Stimulated activated CD4-positive, alpha-beta T cell treated with anti-CD3 and anti-CD28 coated beads, Interleukin-4, amount 100 ng/mL, for 24 hours (primary cell): ENCODE data around the gene TTYH2.
"Not testable (repeated sequence)": the region's sequence is repeated elsewhere in the genome, so short reads cannot be mapped to it uniquely, and the experiment has no call there.

Source experiments
- DNase-seq: peaks from one replicate; pipeline ENCODE4 v3.0.0-alpha.2; 2020

TTYH2 gene

DNA sequence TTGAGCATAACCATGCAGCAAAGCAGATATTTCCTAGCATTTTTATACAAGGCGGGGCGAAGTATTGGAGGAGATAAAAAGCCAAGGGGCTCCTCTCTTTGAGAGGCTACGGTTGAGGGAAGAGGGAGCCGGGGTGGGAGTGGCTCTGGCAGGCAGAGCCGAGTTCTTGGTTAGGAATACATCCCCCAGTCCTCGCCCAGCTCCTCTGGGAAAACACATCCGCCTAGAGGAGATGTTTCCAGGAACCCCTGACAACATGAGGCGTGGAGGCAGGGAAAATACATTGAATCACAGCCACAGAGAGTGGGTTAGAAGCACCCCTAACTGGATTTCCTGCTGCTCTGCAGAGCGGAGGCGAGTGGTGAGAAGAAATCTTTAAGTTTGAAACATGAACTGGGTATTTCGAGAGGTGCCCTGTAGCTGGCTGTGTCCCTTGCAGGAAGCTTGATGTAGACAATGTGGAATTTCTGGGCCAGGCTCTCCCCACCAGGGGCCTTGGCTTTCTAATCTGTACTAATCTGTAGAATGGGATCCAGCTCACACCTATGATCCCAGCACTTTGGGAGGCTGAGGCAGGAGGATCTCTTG lies 27.3 kb downstream of the TTYH2 start:
- no peak for DNase-seq

DNA sequence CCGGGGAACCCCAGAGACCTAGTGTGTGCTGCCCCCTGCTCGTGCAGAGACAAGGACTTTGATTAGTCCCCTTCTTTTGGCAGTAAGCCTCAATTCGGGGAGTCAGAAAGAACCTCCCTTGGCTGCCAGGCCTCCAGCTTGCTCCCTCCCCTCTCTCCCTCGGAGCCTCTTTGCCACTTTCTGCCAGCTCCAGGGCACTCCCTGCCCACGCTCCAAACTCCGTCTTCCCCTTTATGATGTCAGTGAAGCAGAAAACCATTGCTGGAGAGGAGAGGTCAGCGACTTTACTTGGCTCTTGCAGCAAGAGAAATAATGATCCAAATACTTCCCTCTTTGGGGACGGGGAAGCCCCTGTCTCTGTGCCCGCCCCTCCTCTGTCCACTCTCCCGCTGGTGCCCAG lies 28.1 kb downstream of the TTYH2 start:
- no peak for DNase-seq

DNA sequence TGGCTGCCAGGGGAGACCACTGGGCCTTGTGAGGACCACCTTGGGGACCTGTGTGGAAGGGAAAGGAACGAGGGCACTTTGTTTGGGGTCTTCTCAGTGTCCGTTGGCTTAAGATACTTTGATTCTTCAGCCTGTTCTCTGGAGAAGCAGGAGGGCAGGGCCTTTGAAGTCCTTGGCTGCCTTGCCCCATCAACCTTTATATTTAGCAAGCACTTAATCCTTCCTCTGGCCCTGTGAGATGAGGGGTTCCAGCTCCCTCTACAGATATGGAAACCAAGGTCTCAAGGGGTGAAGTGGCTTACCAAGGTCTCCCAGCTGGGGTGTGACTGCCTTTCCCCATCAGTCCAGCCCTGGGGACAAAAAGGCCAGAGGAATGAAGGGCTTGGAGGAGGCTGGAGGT lies 28.5 kb downstream of the TTYH2 start:
- DNase-seq, result no peak

DNA sequence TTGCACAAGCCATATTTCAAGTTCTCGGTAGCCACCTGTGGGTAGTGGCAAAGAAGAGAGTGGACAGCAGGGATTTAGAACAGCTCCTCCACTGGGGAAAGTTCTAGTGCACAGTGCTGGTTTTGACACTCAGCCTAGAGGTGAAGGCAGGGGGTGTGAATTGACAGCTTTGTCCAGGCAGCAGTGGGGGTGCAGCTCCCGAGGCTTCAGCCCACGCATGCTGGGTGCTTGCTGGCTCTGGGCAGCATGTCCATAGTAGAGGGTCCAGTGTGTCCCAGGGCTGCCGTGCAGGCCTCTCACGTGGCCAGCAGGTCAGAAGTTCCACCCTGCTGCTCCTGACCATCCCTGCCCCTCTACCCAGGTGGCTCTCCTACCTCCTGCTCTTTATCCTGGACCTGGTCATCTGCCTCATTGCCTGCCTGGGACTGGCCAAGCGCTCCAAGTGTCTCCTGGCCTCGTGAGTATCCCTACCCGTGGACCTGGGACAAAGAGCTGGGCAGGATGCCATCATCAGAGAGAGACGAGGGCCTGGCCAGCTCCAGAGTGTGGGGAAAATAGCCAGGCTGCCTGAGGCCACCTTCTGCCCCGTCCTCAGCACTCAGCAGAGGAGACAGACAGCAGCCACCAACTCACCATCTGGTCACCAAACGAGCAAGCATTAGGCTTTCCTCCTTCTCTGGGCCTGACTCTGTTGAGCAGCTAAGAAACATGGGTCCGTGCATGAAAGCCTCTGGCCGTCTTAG lies 29.8 kb downstream of the TTYH2 start:
- no peak for DNase-seq

DNA sequence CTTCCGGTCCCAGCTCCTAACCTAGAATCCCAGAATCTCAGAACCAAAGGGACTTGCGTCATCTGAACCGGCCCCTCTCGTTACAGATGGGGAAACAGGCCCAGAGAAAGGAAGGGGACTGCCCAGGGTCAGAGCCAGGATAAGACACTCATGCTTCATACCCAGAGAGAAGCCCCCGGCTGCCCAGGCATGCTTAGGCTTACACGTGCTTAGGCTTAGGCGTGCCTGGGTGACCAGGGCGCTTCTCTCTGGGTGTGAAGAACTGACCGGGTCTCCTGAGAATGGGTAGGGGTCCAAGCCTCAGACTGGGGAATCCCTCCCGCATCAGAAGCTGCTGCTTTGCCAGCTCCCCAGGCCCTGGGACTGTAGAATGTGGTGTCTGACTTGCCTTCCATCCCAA lies 30.8 kb downstream of the TTYH2 start:
- DNase-seq, result no peak

DNA sequence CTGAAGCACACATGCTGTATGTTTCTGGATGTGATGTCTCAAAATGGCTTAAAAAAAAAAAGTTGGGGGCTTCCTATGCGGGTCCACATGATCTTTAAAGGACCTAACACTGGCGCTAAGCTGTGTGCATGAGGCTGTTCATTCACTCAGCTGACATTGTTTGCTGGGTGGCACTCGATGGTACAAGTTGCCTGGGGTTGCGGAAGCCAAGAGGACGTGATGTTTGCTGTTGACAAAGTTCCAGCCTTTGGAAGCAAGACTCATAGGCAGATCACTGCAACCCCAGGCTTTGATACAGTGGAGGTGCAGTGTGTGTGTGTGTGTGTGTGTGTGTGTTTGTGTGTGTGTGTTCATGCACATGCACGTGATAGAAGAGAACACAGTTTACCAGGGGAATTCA lies 31.2 kb downstream of the TTYH2 start:
- DNase-seq, result no peak

DNA sequence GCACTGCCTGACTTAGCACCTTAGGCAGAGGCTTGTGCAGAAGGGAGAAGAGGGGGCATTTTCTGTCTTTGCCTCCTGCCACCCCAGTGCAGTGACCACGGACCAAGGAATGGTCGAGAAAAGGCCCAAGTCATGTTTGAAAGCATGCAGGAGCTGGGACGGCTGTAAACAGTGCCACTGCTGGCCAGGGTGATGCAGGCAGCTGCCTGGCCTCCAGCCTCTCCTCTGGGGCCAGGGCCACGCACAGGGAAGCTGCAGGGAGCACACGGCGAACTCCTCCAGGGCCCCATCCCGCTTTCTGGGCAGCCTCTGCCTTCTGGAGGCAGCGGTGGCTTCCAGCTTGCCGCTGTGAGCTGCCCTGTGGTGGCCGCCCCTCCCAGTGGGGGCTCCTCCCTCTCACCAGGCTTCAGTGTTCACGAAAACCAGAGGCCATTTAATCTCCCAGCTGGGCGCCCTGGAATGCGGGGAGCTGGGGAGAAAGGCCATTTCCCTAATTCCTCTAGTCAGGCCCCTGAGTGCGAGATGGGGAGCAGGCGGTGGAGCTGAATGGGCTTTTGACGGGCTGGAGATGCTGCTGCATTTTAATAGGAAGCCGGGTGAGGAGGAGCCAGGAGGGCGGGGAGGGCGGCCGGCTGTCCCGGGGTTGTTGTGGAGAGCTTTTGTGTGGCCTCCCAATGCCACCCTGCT lies 31.9 kb downstream of the TTYH2 start:
- no peak for DNase-seq

DNA sequence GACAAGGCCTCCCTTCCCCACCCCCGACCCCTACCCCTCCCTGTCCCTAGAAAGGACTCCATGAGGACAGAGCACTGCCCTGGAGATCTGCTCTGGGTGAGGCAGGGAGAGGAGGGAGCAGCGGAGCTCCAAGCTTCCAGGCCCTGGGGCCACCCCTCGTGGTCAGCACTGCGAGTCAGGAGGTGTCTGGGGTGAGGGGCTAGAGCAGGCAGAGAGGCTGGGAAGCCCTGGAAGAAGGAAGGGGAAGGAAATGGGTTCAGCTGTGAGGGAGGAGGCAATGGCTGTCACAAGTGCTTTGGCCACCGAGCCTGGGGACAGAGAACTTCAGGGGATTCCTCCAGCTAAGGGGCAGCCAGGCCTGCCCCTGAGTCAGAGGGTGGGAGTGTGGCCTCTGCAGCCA lies 32.5 kb downstream of the TTYH2 start:
- no peak for DNase-seq

DNA sequence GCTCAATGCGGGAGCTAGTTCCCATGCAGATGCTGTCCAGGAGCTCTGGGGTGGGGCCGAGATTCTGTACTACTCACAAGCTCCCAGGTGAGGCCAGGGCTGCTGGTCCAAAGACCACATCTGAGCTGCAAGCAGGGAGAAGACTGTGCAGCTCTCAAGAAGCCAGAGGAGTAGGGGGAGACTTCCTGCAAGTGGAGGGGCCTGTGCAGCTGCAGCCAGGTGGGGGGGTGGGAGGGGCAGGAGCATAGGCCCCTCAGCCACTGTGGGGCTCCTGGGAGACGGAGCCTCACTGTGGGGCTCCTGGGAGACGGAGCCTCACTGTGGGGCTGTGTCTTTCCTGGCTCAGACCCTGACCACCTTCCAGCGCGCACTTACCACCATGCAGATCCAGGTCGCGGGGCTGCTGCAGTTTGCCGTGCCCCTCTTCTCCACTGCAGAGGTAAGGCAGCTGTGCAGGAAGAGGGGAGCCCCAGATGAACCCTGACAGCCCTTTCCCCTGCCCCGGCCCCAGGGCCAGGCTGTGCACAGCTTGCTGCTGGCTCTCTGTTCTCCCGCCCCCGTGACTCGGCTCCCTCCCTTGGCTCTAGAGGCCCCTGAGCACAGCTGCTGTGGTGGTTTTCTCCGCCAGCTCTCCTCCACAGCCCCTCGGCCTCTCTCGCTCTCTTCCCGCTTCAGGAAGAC lies 36.4 kb downstream of the TTYH2 start:
- DNase-seq, result no peak

DNA sequence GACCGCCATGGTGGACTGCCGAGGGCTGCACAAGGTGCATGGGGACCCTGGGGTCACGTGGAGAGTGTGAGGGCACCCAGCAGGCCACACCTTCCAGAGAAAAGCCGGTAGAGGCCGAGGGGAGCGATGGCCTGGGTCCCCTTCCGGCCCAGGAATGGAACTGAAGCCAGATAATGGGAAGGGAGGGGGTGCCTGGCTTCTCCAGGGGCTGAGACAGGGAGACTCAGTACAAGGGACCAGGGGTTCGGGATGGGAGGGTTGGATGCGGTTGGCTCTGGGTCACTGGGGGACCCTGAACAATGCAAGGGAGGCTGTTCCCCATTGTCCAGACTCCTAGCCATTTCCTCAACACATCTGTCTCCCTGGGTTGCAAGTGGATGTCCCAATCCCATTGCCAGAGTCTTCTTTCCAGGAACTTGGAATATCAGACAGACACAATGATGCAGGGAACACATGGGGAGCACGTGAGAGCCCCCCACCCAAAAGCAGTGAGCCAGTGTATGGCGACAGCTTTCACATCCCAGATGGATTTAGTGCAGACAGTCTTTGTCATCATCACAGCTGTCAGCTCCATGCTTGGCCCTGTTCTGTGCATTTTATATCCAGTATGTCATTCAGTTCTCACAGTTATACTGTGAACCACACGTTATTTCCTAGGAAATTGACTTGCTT lies 37.1 kb downstream of the TTYH2 start:
- DNase-seq, result no peak

DNA sequence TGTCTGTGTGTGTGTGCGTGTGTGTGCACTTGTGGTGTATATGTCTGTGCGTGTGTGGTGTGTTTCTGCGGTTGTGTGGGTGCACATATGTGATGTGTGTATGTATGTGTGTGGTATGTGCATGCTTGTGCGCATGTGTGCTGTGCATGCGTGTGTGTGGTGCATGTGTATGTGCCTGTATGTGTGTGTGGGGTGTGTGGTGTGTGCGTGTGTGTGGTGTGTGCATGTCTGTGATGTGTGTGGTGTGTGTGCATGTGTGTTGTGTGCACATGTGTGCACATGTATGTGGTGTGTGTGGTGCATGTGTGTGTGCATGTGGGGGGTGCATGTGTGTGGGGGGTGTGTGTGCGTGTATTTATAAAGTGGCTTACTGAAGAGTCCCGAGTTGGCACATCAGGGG lies 37.7 kb downstream of the TTYH2 start:
- DNase-seq, result no peak

DNA sequence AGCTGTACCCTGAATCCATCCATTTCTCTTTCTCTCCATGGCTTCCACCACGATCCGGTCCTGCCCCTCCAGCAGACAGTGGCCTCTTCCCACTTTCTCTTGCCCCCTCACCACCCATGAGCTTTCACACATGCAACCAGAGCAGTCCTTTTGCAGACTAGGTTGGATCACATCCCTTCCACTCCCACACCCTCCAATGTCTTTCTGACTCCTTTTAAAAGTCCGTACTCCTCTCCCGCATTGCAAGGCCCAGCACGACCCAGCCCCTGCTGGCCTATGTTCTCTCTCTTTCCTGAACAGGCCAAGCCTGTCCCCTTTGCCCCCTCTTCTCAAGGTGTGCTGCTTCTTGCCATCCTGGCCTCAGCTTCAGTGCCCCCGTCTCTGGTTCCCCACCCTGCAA lies 38.2 kb downstream of the TTYH2 start:
- DNase-seq, result no peak

DNA sequence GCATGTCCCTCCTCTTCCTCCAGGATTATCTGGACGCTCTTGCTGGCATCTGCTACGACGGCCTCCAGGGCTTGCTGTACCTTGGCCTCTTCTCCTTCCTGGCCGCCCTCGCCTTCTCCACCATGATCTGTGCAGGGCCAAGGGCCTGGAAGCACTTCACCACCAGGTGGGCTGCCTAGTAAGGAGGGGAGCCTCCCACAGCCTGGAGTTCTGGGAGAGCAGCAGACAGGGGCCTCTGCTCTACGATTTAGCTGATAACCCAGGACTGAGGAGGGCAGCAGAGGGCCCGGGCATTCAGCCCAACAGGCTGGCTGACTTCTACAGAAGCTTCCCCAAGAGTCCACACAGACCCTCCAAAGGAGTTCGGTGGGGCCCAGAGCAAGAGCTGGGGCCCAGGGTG lies 38.8 kb downstream of the TTYH2 start:
- no peak for DNase-seq

DNA sequence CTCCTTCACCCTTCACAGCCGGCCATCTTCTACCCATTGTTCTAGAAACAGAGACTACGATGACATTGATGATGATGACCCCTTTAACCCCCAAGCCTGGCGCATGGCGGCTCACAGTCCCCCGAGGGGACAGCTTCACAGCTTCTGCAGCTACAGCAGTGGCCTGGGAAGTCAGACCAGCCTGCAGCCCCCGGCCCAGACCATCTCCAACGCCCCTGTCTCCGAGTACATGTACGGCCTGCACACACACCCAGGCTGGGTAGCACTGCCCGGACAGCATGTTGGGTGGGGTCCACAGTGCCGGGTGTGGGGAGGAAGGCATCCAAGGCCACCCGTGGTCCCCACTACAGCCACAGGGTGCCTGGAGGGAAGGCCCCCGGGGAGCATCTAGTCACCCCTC lies 39.7 kb downstream of the TTYH2 start:
- DNase-seq, result no peak

DNA sequence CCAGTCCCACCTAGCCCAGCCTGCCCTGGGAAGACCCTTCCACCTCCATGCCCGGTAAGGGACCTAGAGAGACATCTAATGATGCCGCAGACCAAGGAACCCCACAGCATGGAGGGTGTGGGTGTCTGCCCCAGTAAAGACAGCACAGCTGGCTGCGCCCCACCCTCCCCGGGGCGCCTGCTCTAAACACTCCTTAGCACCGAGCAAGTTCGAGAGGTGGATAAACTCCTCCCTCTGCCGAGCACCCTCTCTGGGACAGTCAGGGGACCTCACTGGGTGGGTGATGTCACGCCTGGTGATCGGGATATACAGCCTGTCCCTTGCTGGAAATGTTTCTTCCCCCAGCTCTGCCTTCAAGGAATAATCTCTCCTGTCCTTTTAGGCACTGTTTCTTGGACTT lies 43.9 kb downstream of the TTYH2 start:
- DNase-seq, result no peak

DNA sequence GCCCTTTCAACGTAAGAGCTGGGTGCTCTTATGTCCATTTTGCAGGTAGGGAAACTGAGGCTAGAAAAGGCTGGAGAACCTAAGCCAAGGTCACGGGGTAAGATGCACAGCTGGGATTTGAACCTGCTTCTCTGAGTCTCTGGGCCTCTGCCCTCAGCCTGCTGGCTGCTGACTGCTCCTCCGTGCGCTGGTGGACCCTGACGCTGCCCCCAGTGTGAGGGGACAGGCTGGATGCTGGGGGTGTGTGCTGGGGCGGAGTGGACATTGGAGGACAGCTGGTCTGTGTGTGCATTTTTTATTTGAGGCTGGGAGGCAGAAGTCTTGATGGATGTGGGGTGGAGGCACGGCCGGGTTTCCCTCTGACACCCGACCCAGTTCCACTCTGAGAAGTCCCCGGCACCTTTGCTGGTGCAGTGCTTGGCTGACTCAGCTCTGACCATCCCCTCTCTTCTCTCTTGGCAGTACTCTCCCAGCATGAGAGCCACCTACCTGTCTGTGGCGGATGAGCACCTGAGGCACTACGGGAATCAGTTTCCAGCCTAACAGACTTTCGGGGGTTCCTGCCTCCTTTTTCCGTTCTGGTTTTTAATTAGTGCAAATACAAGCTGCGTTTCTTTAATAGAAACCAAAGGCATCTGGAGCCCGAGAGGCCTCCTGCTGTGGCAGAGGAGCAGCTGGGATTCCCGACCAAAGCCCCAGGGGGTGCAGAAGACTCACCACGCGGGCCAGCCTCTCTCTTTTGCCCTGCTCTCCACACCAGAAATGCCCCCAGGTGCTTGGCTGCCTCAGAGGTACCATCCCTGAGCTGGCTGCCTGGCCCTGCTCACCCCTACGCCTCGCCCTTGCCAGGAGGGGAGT lies 46.5 kb downstream of the TTYH2 start:
- DNase-seq, result no peak

DNA sequence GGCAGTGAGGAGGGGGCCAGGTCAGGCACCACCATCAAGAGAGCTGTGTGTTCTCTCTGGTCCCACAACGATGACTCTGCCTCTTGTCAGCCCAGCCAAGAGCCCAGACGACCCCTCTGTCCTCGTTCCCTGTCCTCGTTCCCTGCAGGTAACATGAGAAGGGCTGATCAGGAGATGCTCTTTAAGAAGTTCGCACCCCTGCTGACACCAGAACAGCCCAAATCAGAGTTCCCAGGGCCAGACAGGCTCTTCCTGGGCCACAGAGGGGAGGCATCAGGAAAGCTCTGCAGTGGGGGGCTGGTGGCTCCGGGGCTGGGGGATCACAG lies 47.1 kb downstream of the TTYH2 start:
- DNase-seq, result no peak

DNA sequence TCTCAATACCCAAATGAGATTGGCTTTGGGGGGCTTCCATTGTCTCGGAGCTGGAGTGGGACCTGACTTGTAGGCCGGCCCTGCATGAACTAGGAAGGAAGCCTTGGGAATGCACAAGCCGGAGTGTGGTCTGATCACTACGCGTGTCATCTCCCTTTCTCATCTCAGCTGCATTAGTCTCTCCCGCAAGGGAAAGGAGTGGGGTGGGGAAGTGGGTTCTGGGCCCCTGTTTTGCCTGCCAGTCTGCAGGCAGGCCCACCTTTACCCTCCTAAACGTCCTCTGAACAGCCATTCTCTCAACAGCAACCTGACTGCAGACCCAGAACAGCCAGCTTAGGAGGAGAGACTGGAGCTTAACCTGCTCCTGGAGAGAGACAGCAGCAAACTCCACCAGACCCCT lies 49.2 kb downstream of the TTYH2 start:
- DNase-seq, result no peak

DNA sequence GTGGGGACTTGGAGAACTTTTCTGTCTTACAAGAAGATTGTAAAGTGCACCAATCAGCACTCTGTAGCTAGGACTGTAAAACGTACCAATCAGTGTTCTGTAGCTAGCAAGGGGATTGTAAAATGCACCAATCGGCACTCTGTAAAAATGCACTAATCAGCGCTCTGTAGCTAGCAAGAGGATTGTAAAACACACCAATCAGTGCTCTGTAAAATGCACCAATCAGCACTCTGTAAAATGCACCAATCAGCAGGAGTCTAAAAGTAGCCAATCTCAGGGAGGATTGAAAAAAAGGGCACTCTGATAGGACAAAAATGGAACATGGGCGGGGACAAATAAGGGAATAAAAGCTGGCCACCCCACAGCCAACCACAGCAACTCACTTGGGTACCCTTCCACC lies 53.7 kb downstream of the TTYH2 start:
- not testable (repeated sequence) for DNase-seq

DNA sequence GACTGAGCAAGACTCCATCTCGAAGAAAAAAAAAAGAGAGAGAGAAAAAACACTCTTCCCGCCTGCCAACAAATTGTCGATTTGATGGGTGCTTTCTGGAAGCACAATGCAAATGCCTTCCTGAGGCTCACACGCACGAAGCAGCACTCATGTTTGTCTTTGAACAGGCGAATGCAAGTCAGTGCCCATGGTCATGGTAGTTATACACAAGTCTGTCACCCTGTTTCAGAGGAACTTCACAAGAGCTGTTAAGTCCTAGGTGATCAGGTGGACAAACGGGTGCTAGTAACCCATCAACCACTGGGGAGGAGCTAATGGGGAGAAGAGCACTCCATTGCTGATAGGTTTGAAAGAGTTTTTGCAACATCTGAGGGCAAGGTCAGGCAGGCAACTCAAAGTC lies 54.2 kb downstream of the TTYH2 start:
- DNase-seq, result no peak

DNA sequence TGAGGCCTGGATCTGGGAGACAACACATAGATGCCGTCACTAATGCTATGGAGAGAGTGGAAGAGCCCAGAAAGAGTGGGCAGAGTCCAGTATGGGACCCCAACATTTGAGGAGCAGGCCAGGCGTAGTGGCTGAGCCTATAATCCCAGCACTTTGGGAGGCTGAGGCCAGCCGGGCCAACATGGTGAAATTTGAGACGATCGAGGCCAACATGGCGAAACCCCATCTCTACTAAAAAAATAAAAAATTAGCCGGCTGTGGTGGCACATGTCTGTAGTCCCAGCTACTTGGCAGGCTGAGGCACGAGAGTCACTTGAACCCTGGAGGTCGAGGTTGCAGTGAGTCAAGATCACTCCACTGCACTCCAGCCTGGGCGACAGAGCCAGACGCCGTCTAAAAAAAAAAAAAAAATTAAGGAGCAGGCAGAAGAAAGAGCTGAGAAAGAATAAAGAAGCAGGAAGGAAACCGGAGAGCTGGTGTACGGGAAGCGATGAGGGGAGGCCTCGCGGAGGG lies 54.7 kb downstream of the TTYH2 start:
- no peak for DNase-seq

DNA sequence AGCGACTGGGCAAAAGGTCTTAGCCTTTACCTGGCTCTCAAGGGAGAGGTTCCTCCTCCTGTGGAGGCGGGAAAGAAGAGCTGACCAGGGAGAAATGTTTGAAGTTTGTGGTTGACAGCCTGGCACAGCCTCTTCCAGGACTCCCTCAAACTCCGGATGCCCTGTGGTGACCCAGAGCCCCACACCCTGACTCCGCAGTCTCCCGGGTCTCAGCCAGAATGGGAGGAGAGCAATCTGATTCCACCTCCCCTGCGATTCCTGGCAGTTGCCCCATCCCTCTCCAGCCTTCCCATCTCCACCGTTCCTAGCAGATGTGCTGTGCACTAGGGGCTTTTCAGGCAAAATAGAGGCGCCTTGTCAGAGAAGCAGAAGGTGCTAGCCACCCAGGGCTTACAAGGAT lies 55.2 kb downstream of the TTYH2 start:
- no peak for DNase-seq
